OCI-LY7 (cell line): Measurements from ENCODE around the gene SUN5. TPM values are rescaled to one million over a fixed set of nuclear protein-coding genes. Genes with fewer than 3 reads are reported as not detected.
"Not testable (repeated sequence)": the region's sequence is repeated elsewhere in the genome, so short reads cannot be mapped to it uniquely, and the experiment has no call there.

Source experiments
- BruUV-seq: library from RNA; stranded (reverse); fragments of 400-500 nt; replicated peaks from 2 replicates; lab custom pipeline; 2021; lab: Mats Ljungman, UMichigan
- CTCF ChIA-PET: fragments of 300-600 bp; sonication (Branson Sonifier 250); formaldehyde crosslinking; loops from one replicate; lab custom pipeline; 2022; ENCODE audit warnings: antibody characterized with exemption; ENCODE audit not compliant: unreplicated experiment; lab: Charles Lee
- POLR2A ChIA-PET: fragments of 300-600 bp; sonication (Branson Sonifier 250); formaldehyde crosslinking; loops from one replicate; lab custom pipeline; 2022; ENCODE audit warnings: antibody characterized with exemption; lab: Charles Lee
- DNase-seq: peaks from one replicate; pipeline ENCODE4 v3.0.0-alpha.2; 2015; ENCODE audit warnings: low spot score
- H2AFZ ChIP-seq: fragments of 200-600 bp; sonication (generic), shearing (Covaris generic); 2 replicates; pipeline ENCODE4 v1.6.1; 2014; ENCODE audit warnings: mild to moderate bottlenecking, antibody characterized with exemption, low read length, moderate library complexity
- H3K27ac ChIP-seq: fragments of 200-600 bp; sonication (generic); 2 replicates; pipeline ENCODE4 v1.5.1; 2014; ENCODE audit warnings: mixed run types, low read depth, mild to moderate bottlenecking, moderate library complexity, low read length, inconsistent platforms; ENCODE audit not compliant: poor library complexity, severe bottlenecking
- H3K36me3 ChIP-seq: fragments of 200-600 bp; sonication (generic); 2 replicates; pipeline ENCODE4 v1.6.1; 2014; ENCODE audit warnings: mild to moderate bottlenecking, antibody characterized with exemption, low read length, moderate library complexity, mixed read lengths; ENCODE audit not compliant: insufficient read depth
- H3K4me1 ChIP-seq: fragments of 200-600 bp; sonication (generic); 2 replicates; pipeline ENCODE4 v1.5.1; 2014; ENCODE audit warnings: mild to moderate bottlenecking, low read length; ENCODE audit not compliant: insufficient read depth, poor library complexity, severe bottlenecking
- H3K4me2 ChIP-seq: fragments of 200-600 bp; sonication (generic); 2 replicates; pipeline ENCODE4 v1.6.1; 2014; ENCODE audit warnings: mild to moderate bottlenecking, low read length
- H3K4me3 ChIP-seq: fragments of 200-600 bp; sonication (generic); 2 replicates; pipeline ENCODE4 v1.5.1; 2014; ENCODE audit warnings: mild to moderate bottlenecking, low read depth, low read length; ENCODE audit not compliant: poor library complexity, severe bottlenecking
- H3K79me2 ChIP-seq: fragments of 200-600 bp; sonication (generic); 2 replicates; pipeline ENCODE4 v1.6.1; 2016; ENCODE audit warnings: low read depth, mild to moderate bottlenecking, low read length, moderate library complexity, mixed read lengths; ENCODE audit not compliant: insufficient read depth
- H3K9me2 ChIP-seq: fragments of 200-600 bp; sonication (generic); 2 replicates; pipeline ENCODE4 v1.6.1; 2016; ENCODE audit warnings: mild to moderate bottlenecking, low read length, mixed read lengths; ENCODE audit not compliant: insufficient read depth
- H3K9me3 ChIP-seq: fragments of 200-600 bp; sonication (generic); 2 replicates; pipeline ENCODE4 v1.6.1; 2014; ENCODE audit warnings: mild to moderate bottlenecking, mixed run types, low read length, mixed read lengths
- H4K20me1 ChIP-seq: fragments of 200-600 bp; sonication (generic); 2 replicates; pipeline ENCODE4 v1.6.1; 2014; ENCODE audit warnings: mild to moderate bottlenecking, antibody characterized with exemption, low read length, moderate library complexity, mixed read lengths; ENCODE audit not compliant: insufficient read depth
- CTCF ChIP-seq: fragments of 200-600 bp; sonication (generic); conservative IDR thresholded peaks from 2 replicates; pipeline ENCODE4 v1.5.1; 2014; ENCODE audit warnings: mild to moderate bottlenecking, antibody characterized with exemption, low read length, moderate library complexity, mixed read lengths
- EZH2phosphoT487 ChIP-seq: fragments of 200-600 bp; sonication (generic); IDR thresholded peaks from 2 replicates; pipeline ENCODE4 v1.6.1; 2018; ENCODE audit warnings: low read depth, borderline replicate concordance, mild to moderate bottlenecking, mixed run types, antibody characterized with exemption, low read length, moderate library complexity, mixed read lengths
- intact Hi-C: fragments of 100-400 bp; cut with micrococcal nuclease; formaldehyde crosslinking; loops from one replicate; pipeline ENCODE4 v1.10.0; 2022; ENCODE audit not compliant: unreplicated experiment
- total RNA-seq, 2 experiments: library from RNA; depleted of rRNA in 1 of 2; stranded (reverse); fragments of >200 nt in 1 of 2; shearing (Covaris generic) in 1 of 2; gene quantifications; 2 replicates each; pipeline ENCODE4 v1.2.3, GENCODE V29; 2014 to 2022

Gene SUN5
- total RNA-seq, 2 experiments from 2014 or later, result not detected

DNA sequence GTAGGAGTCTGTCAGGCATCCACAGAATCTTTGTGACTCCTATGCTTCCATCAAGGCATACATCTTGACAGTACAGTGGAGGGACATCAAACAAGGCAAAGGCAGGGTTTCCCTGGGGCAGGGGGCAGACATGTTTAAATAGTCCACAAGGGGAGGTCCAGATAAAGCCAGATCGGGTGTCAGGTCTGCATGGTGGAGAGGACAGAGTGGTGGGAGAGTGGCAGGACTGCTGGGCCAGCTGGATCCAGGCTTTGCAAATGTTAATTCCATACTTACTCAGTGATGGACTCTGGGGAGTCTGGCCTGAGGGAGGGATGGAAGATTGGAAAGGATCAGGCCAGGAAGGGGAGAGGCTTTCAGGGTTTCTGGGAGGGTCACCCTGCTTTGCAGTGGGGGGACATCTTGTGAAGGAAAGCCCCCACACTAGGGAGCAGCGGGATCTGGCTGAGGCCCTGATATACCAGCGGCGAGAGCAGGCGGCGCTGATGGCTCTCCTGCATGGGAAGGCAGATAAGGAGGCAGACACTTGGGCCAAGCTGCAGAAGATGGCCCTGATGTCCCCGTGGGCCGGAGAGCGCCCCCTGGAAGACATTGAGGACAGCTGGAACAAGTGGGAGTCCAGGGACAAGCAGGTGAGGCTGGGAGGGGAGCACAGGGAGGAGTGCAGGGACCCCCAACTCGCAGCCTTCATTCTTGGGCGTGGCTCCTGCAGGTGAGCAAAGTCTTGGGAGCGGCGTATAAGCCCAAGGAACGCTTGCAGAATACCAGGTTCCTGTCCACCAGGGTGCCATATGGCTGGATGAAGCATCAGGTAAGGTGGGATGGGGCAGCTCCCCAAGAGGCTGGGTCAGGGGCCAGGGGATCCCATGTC lies 44.6 kb downstream of the SUN5 start:
- no peak for TF ChIP-seq CTCF
- no peak for TF ChIP-seq EZH2phosphoT487
- Histone ChIP-seq H3K4me3 (no peak overlapping the region), H3K4me1 (no peaks in the 10 kb centered on the region), H4K20me1 (no peaks in the 10 kb centered on the region), H3K9me3 (peaks cover 11% of the 10 kb centered on the region), H3K36me3 (no peaks in the 10 kb centered on the region), H3K79me2 (no peaks in the 10 kb centered on the region), H3K4me2 (no peak overlapping the region), H3K27ac (no peak overlapping the region), H2AFZ (no peak overlapping the region), H3K9me2 (no peaks in the 10 kb centered on the region)
- ChIA-PET POLR2A (no interaction called here), CTCF (no interaction called here)
- BruUV-seq, result no TSS peak
- intact Hi-C loops, result no loop called here
- DNase-seq, result no peak

DNA sequence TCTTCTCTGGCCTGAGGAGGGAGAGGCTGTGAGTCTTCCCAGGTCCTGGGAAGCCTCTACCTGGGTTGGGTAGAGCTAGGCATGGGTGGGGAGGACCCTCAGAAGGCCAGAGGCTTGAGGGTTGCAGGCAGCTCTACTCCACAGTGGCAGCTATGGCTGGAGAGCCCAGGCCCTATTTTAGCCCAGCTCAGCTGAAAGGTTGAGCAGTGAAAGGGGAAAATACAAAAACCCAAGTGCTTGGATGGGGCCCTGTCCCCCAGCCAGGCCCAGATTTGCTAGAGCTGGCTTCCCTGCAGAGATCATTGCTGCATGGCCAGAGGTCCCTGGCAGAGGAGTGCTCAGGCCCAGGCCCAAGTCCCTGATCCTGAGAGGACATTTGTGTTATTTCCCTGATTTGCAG lies 45.7 kb downstream of the SUN5 start:
- Histone ChIP-seq H3K4me3 (no peak overlapping the region), H4K20me1 (no peaks in the 10 kb centered on the region), H3K9me2 (no peaks in the 10 kb centered on the region), H2AFZ (no peak overlapping the region), H3K27ac (no peak overlapping the region), H3K9me3 (peaks cover 11% of the 10 kb centered on the region), H3K79me2 (no peaks in the 10 kb centered on the region), H3K36me3 (no peaks in the 10 kb centered on the region), H3K4me1 (no peaks in the 10 kb centered on the region), H3K4me2 (no peak overlapping the region)
- POLR2A ChIA-PET, result no interaction called here
- CTCF ChIA-PET, result no interaction called here
- no peak for DNase-seq
- TF ChIP-seq EZH2phosphoT487, result no peak
- TF ChIP-seq CTCF, result no peak
- intact Hi-C loops, result no loop called here
- no TSS peak for BruUV-seq

DNA sequence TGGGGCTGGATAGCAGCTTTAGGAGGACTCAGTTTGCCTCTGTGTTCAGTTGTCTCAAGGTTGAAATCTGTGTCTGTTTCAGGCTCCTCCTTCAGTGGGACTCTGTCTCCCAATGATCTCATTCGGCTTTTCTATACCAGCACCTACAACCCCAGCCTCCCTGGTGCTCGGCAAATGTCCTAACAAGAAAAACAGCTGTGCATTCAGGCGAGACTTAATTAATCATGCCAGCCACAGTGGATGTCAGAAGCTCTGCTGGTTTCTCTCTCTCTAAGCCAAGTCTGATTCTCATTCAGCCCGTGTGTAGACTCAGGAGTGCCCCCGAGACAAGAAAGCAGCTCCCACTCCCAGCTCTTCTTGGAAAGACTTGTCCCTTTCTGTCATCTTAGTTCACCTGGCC lies 46.8 kb downstream of the SUN5 start:
- Histone ChIP-seq H3K4me1 (no peaks in the 10 kb centered on the region), H3K9me3 (peaks cover 11% of the 10 kb centered on the region), H3K4me3 (no peak overlapping the region), H3K27ac (no peak overlapping the region), H3K9me2 (no peaks in the 10 kb centered on the region), H2AFZ (no peak overlapping the region), H4K20me1 (no peaks in the 10 kb centered on the region), H3K4me2 (no peak overlapping the region), H3K79me2 (no peaks in the 10 kb centered on the region), H3K36me3 (no peaks in the 10 kb centered on the region)
- BruUV-seq, result no TSS peak
- no peak for TF ChIP-seq EZH2phosphoT487
- TF ChIP-seq CTCF, result no peak
- ChIA-PET POLR2A (no interaction called here), CTCF (no interaction called here)
- intact Hi-C loops, result no loop called here
- no peak for DNase-seq

- H3K9me3 ChIP-seq, POLR2A ChIA-PET, CTCF ChIA-PET: not testable (repeated sequence)
Measured at GRCh38 chr20:32950539-32950938, 53.7 kb downstream of the SUN5 start.

More at GRCh38 chr20:32950539-32950938, 53.7 kb downstream of the SUN5 start:
- H4K20me1 ChIP-seq, H2AFZ ChIP-seq, H3K4me2 ChIP-seq, H3K9me2 ChIP-seq, H3K4me1 ChIP-seq, H3K36me3 ChIP-seq, H3K79me2 ChIP-seq, intact Hi-C loops, DNase-seq, BruUV-seq, H3K4me3 ChIP-seq, H3K27ac ChIP-seq: not testable (repeated sequence)
